GM21825 (cell line): ENCODE results near the gene TRERF1.

Experiments
- ATAC-seq: cut with Tn5 transposase; IDR thresholded peaks from one replicate; pipeline ENCODE4 v1.9.1; 2021; ENCODE audit warnings: mild to moderate bottlenecking, moderate library complexity; ENCODE audit not compliant: unreplicated experiment

Gene TRERF1

DNA sequence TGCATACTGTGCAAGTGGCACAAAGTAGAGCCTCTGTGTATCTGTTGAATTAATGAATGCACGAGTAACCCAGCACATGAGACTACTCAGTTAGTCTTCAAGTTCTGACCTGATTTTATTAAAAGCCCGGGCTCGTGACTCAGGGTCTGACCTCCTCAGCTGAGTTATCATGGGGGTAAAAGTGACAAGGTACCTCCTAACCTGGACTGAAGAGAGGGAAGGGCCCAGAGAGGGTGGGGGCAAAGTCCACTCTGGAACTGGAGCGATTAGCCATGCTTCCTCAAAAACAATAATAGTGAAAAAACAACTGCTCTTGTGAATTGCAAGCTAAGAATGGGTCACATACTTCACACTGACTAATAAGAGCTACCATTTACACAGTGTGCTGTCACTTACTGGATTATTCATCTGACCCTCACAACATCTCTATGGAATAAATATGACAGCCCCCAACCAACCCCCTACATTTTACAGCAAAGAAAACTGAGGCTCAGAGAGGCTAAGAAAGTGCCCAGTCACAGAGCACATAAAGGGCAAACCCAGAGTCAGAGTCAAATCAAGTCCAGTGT is 26.7 kb downstream of the TRERF1 start:
- ATAC-seq: no peak

DNA sequence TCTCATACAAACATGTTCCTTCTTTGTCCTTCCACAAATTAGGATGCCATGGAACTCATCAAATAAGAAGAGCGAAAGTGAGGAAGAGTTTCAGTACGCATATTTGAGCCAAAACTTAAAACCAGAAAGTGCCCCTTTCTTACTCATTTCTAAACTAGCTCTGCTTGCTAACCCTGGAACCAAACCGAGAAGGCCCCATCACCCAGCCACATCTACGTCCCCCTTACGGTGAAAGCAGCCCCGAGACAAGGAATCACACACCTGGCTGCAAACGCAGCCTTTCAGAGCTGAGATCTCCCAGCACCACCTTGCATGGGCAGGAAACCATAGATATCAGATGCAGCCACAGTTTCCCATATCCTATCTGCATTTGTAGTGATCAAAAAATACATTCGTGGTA is 28.5 kb downstream of the TRERF1 start:
- no peak for ATAC-seq

DNA sequence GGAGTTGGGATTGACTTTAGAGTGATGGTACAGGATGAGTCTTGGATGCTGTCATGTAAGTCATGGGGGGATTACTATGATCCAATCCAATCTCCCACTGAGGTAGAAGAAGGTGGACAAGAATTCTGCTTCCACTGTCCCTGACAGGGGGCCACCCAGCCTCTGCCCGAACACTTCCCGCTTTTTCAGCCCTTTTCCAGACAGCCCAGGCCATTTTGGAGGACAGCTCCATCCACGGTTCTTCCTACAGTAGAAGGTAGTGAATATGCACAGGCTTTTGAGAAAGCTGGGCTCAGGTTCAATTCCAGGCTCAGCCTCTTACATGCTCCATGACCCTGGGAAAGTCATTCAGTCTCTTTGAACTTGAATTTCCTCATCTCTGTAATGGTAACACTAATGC is 31.0 kb downstream of the TRERF1 start:
- ATAC-seq: no peak

DNA sequence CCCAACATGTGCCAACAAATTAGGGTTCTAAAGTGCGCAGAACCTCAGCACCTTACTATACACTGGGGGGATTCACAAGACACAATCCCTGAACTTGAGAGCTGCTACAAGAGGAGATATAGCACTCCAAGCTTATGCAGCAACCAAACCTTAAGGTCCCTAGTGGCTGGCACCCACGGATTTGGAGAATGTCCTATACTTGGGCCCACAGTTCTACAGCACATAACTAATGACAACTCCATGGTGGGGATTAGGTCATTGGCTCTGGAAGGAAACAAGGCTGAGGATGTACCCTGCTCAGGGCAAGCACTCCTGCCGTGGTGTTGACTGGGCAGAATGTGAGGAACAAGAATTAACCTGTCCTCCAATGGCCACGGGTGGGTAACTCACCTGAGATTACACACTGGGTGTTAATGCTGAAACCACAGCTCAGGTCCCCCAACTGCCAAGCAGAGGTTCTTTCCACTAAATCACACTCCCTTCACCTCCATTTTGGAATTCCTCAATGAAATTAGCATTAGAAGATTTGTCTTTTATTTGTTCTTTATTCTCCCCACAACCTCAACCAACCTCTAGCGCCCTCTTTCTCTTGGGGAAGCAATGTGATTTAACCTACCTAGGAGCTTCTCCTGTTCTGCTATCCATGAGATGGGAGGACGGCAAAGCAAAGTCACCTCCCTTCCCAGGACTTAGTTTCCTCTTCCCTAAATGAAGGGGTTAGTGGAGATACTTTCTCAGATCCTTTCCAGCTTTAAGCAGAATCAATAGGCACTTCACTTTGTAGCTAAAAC is 32.0 kb downstream of the TRERF1 start:
- no peak for ATAC-seq

DNA sequence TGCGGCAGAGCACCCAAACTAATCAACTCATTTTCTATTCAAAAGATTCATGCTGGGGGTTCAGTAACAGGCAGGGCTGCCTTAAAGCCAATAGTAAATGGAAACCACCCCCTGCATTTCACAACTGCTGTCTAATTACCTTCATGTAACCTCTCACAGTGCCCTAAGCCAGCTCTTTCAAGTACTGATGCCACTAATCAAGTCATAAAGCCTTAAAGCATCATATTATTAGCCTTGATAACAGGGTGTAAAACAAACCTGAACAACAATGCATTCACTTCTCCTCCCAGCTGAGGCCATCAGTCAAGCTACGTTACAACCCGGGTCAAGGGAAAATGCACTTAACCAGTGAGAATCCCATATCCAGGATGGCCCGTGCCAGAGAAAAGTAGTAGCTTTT is 33.0 kb downstream of the TRERF1 start:
- ATAC-seq: no peak

DNA sequence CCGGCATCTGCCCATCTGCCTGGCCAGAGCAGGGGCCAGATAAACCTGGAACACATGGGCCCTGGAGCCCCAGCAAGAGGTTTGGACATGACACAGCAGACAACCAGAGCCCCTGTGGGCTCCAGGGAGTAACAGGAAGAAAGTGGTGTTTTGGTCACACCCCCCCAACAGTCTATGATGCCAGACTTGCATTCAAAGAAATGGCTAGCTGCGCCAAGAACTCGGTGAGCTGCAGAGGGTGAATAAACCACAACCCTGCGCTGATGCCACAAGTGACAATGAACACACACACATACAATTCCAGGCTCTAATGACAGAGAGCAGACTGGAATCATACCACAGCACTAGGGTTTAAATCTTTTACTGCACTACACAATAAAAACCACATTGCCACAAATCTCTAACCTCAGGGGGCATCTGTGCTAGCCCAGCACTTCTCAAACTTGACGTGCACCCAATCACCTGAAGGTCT is 34.0 kb downstream of the TRERF1 start:
- ATAC-seq: no peak

DNA sequence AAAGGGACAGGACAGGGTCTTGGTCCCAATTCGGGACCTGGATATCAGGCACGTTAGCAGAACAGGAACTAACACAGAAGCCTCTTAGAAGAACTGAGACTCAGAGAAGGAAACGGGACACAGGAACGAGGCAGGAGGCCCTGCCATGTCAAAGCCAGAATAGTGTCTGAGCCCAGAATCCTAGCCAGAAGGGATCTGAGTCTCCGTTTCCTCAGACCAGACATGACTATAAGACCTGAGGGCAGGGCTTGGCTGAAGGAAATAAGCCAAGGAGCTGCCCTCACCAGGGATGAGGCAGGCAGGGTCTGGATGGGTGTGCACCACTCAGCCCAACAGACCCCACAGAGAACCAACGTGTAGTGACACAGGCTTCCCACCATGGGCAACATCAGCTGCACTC is 40.3 kb downstream of the TRERF1 start:
- no peak for ATAC-seq

DNA sequence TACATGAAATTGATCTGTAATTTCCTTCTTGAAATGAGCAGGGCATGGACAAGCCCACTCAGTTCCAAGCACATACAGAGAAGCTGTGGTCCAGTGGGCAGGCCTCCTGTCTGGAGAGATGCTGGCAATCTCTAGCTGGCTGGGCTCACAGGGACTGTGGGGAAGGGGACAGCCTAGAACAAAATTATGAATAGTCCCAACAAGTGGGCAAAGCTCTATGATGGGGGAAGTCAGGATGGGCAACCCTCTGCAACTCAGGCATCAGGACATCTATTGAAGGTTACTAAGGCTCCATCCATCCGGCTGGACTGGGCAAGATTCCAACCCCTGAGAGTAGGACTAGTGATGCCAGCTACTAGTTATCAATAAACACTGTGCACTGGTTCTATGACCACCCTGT is 40.9 kb downstream of the TRERF1 start:
- no peak for ATAC-seq

DNA sequence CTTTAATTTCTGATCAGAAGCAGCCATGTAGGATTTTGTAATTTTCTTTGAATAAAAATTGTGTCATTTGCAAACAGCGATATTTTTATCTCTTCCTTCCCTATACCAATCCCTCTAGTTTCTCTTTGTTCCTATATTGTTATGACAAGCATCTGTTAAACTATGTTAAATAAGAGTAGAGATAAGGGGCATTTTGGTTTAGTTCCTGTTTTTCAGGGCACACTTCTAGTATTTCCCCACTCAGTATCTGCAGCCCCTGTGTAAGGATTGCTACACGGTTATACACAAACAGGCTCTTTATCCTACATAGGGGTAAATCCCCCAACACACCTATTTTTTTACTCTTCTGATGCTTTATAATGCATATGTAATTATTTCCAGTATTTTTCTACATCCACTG is 42.1 kb downstream of the TRERF1 start:
- no peak for ATAC-seq

DNA sequence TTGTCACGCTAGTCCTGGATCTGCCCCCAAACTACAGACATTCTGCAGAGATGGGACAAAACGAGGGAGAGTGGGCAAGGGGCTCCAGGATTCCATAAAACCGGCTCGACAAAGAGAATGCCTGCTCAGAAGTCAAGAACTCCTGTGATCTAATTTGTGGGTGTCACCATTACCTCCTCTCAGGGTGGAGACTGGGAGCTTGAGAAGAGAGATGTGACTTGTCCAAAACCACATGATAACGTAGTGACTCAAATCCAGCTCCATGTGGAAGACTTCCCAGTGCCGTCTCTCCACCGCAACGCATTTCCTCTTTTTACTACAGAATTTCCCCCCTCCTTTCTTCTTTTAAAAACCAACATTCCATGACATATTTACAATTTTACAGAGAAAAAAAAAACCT is 44.3 kb downstream of the TRERF1 start:
- ATAC-seq: no peak

DNA sequence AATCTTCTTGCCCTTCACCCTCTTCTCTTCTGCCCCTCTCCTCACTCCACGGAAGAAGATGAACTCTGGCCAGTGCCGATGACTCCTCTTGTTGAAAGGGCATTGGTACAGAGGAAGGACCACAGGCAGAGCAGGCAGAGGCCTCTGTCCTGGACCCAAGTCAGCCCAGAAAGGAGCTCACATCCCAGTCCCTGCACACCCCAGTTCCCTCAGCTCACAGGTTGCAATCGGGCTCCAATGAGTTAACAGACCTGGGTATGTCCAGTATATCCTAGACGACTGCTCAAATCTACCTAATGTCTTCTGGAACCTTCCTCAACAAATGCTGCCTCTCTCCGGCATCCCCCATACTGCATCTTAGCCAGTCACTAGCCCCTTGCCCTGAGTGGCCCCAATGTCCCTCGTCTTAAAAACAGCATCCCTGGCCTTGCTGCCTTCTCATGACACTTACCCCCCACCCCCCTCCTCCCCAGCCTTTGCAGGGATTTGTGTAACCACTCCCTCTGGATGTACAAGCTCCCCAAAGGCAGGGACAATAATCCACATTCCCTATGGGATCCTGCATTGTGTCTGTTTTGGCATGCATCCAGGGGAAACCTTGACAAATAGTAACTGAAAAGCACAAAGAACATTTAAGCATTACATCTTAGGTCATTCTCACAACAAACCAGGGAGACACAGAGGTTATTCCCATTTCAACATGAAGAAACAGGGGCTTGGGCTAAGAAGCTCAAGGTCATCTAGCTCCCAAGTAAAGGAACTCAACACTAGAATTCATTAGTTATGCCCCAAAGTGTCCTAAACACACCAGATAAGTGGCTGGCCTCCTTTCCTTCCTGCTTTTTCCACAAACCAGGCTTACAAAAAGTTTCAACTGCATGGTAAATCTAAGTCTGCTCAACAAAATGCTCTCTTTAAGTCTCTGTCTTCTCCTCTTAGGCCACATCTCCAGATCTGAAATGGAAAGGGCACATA is 45.1 kb downstream of the TRERF1 start:
- no peak for ATAC-seq

DNA sequence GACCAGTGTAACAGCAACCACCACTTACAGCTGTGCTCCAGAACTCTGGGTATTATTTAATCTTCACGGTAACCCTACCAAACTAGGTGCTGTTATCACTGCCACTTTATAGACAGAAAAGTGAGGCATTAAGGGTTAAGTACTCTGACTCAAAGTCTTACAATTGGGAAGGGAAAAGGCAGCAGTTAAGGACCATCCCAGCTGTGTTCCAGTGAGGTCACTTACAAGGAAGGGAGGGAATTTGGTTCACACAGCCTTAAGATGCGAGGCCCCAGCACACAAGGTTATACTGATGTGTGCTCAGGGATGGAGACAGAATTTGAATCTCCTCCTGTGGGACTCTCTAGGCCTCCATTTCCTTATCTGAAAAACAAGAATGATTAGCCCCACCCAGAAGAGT is 46.7 kb downstream of the TRERF1 start:
- no peak for ATAC-seq

DNA sequence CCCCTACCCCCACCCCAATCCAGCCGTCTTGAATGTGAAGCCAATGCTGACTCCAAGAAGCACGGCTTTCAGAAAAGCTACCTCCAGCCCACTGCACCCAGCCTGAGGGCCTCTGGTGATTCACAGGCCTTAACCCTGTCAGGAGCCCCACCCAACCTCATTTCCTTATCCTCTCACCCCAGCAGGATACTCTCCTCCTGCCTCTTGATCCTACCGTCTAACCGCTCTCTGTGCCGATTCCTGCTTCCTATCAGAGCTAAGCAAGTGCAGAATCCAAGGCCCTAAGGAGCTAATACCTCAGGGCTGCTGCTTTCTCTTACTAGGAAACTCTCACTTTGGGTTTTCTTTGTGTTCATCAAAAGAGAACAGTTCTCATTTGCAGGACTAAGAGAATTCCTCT is 47.2 kb downstream of the TRERF1 start:
- ATAC-seq: no peak

DNA sequence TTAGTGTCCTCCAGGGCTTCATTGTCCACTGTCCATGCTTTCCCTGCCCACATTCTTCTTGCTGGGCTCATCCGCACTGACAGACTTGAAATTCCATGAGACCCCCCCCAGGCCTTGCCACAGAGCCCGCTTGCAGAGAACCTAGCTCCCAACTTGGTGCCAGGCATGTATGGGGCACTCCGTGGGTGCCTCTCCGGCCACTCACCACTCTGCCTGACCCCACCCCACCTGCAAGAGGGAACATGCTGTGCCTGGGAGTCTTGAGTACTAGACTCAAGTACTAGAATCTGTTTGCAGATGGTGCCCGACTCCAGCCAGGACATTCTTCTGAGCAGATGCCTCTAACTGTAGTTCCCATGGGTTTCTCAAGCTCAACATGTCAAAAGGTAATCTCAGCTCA is 47.9 kb downstream of the TRERF1 start:
- ATAC-seq: no peak

DNA sequence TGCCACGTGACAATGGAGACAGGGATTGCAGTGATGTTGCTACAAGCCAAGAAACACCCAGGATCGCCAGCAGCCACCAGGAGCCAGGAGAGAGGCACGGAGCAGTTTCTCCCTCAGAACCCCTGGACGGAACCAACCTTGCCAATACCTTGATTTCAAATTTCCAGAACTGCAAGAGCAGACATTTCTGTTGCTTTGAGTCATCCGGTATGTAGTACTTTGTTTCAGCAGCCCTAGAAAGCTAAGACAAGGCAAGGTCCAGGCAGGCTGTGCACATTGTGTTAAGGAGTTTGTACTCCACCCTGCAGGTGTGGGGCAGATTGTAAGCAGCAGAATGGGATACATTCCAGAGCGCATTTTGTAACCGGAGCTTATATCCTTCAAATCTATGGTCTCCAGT is 48.3 kb downstream of the TRERF1 start:
- no peak for ATAC-seq

DNA sequence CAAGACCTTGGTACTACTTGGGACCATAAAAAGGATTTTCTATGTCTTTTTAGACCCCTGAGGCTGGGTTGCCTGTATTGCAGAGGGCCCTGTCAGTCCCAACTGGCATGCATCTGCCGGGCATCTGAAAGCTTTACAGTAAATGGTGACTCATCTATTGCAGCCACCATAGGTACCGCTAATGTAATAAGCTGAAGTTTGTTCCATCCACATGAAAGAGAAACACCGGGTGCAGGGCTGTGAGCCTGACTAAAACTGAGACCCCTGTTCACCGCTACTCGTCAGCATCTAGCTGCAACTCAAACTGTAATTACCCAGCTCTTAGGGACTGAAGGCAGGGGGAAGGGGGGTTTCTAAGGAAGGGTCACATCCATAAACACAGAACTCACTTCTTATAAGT is 49.5 kb downstream of the TRERF1 start:
- ATAC-seq: peak; percentile 68

DNA sequence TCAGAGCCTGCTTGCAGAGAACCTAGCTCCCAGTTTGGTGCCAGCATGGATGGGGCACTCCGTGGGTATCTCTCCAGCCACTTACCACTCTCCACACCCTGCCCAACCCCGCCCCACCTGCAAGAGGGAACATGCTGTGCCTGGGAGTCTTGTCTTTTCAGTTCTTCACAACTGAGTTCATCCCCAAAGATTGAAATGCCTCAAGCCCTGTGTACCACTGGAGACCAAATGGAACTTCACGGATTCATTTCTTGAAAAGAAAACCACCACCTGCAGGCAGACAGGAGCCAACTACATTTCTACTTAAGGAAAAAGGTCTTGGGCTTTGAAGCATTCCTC is 50.1 kb downstream of the TRERF1 start:
- no peak for ATAC-seq

DNA sequence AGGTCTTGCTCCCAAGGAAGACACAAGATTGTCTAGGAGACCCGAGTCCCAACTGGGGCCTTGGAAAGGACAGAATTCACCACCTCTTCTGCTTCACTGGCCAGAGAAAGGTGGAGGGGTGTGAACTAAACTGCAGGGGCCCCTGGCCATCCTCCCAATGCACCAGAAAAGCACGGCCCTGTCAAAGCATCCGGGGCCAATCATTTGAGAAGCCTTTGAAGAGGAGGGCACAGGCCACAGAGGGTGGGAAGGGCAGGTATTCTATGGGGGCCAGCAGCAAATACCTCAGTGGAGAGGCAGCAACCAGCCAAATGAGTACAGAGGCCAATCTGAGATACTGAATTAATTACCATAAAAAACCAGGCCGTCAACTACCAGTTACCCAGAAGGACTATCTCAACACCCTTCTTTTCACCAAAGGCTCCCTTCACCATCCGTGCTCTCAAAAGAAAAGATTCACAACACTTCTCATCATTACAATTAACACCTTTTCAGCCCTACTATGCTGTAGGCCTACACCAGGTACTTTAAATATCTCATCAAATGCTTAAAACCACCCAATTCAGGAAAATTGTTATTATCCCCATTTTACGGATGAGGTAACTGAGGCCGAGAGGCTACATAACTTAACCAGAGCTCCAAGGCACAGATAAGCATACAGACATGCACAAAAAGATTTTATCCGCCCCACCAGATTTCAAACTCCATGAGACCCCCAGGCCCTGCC is 50.7 kb downstream of the TRERF1 start:
- no peak for ATAC-seq

DNA sequence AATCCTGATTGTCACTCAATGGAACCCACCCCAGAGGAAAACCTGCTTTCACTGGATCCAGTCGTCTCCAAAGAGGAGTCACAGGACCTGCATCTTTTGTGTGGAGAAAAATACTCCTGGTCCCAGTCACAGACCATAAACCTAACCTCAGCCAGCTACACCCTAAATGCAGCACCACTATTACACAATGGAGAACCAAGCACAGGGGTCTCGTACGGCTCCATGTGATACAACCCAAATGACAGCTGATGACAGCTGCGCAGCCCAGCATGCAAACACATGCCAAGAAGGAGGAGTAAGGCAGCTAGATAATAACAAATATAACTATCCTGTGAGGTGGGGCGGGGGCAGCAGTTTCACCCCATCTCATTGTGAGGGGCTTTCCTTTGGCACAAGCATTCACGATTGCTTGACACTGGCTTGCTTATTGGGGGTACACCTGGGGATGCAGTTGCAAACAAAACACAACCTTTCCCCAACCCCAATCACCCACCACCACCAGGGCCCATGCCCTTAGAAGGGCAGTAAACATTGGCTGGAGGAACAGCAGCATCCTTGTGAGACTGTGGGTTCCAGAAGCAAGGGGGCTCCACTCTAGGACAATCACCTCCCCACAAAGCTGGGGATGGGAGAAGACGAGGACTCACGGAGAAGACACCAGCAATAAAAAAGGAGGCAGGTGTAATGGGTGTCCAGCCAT is 51.5 kb downstream of the TRERF1 start:
- no peak for ATAC-seq

DNA sequence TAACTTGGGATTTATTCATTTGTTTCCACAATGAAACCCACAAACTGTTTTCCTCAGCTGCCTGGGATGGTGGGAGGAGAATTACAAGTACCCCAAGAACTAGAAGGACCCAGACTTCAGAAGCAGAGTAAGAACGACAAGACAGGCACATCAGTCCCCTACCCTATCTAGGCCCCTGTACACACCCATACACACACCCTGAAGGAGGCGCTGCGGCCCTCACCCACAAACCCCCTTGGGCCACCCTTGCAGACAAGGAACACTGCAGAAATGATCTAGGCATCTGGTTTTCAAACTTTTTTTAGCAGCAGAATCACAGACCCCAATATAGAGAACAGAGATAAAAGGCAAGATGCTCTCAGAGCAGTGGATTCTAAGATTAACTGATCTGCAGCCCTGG is 55.0 kb downstream of the TRERF1 start:
- no peak for ATAC-seq
